Measurements from ENCODE around the gene CIPC.

- no peak for TF ChIP-seq PCBP1 (IDR thresholded peaks at IDR 0.05; ENCODE audit: low read depth, low read length, poor library complexity, severe bottlenecking)
- TF ChIP-seq ETV5 (CRISPR knock-in tag; IDR thresholded peaks at IDR 0.05; ENCODE audit: low read depth) = no peak
- TF ChIP-seq FOXP1 (CRISPR knock-in tag; IDR thresholded peaks at IDR 0.05) = no peak
- no peak for TF ChIP-seq GATA2 (CRISPR knock-in tag; IDR thresholded peaks at IDR 0.05)
These were observed 48.1 kb downstream of the CIPC start for GRCh38 chr14:77145975-77146740.
